Measurements from ENCODE around the gene BCAR3. TPM values are rescaled to one million over a fixed set of nuclear protein-coding genes. Genes with fewer than 3 reads are reported as not detected.

BCAR3 gene
- total RNA-seq, 1 donor from 2014 or later, result 74.8 TPM

- DNase-seq (ENCODE audit: low read depth), result no peak
- TF ChIP-seq CTCF (conservative IDR thresholded peaks at IDR 0.05; ENCODE audit: low read depth, low read length), result no peak
- H3K4me3 ChIP-seq (ENCODE audit: low read depth, low read length), result no peak overlapping the region
Observed at GRCh38 chr1:93689521-93690223, 8.0 kb upstream of the BCAR3 start.

GRCh38 chr1:93687542-93687941 is 5.9 kb upstream of the BCAR3 start:
- no peak overlapping the region for H3K4me3 ChIP-seq (ENCODE audit: low read depth, low read length)
- no peak for DNase-seq (ENCODE audit: low read depth)
- TF ChIP-seq CTCF (conservative IDR thresholded peaks at IDR 0.05; ENCODE audit: low read depth, low read length), result no peak

GRCh38 chr1:93686504-93687250 is 5.0 kb upstream of the BCAR3 start:
- TF ChIP-seq CTCF (conservative IDR thresholded peaks at IDR 0.05; ENCODE audit: low read depth, low read length), result no peak
- no peak for DNase-seq (ENCODE audit: low read depth)
- H3K4me3 ChIP-seq (ENCODE audit: low read depth, low read length), result no peak overlapping the region

- H3K4me3 ChIP-seq (ENCODE audit: low read depth, low read length), result no peak overlapping the region
- DNase-seq (ENCODE audit: low read depth), result no peak
- no peak for TF ChIP-seq CTCF (conservative IDR thresholded peaks at IDR 0.05; ENCODE audit: low read depth, low read length)
Observed at GRCh38 chr1:93685918-93686317, 4.3 kb upstream of the BCAR3 start.

GRCh38 chr1:93683234-93683633 is 1.6 kb upstream of the BCAR3 start:
- TF ChIP-seq CTCF (conservative IDR thresholded peaks at IDR 0.05; ENCODE audit: low read depth, low read length), result no peak
- no peak overlapping the region for H3K4me3 ChIP-seq (ENCODE audit: low read depth, low read length)
- DNase-seq (ENCODE audit: low read depth), result no peak

GRCh38 chr1:93681989-93682412 is 364 bp upstream of the BCAR3 start:
- H3K4me3 ChIP-seq (ENCODE audit: low read depth, low read length), result peak overlapping the region; percentile 69
- no peak for DNase-seq (ENCODE audit: low read depth)
- TF ChIP-seq CTCF (conservative IDR thresholded peaks at IDR 0.05; ENCODE audit: low read depth, low read length), result no peak
